Keratinocyte (primary cell): Measurements from ENCODE around the gene RETREG1. TPM values are rescaled to one million over a fixed set of nuclear protein-coding genes. Genes with fewer than 3 reads are reported as not detected.

ENCODE experiments used
- DNase-seq: peaks from one replicate; pipeline ENCODE4 v3.0.0-alpha.2; 2011; ENCODE audit warnings: low read depth, missing footprints, low spot score
- FAIRE-seq: peaks from 2 replicates; lab custom pipeline; 2011; peaks lifted over from hg19 to GRCh38; lab: Jason Lieb, UNC
- H2AFZ ChIP-seq: 2 replicates; pipeline ENCODE4 v1.6.0; 2012; ENCODE audit warnings: low read length, control low read depth, inconsistent platforms; ENCODE audit not compliant: control insufficient read depth
- H3K27ac ChIP-seq: 2 replicates; pipeline ENCODE4 v1.5.1; 2011; ENCODE audit warnings: low read length; ENCODE audit not compliant: control insufficient read depth, insufficient read depth
- H3K27me3 ChIP-seq: 3 replicates; pipeline ENCODE4 v1.6.0; 2011; ENCODE audit warnings: low read length; ENCODE audit not compliant: control insufficient read depth, insufficient read depth; ENCODE audit errors: extremely low read depth
- H3K36me3 ChIP-seq, 2 experiments: 2 replicates in 1 of 2; 3 replicates in 1 of 2; pipeline ENCODE4 v1.5.1; 2011; ENCODE audit warnings: low read length in 2 of 2, mild to moderate bottlenecking in 1 of 2; ENCODE audit not compliant: control insufficient read depth in 2 of 2, insufficient read depth in 2 of 2; ENCODE audit errors: extremely low read depth in 1 of 2
- H3K4me1 ChIP-seq: 3 replicates; pipeline ENCODE4 v1.5.1; 2011; ENCODE audit warnings: low read length; ENCODE audit not compliant: control insufficient read depth, insufficient read depth; ENCODE audit errors: extremely low read depth
- H3K4me2 ChIP-seq: 3 replicates; pipeline ENCODE4 v1.6.0; 2011; ENCODE audit warnings: low read depth, low read length; ENCODE audit not compliant: control insufficient read depth, insufficient read depth; ENCODE audit errors: extremely low read depth
- H3K4me3 ChIP-seq, 3 experiments: fragments of 200-600 bp in 1 of 3; sonication (generic) in 1 of 3; 2 replicates in 2 of 3; 3 replicates in 1 of 3; pipeline ENCODE4 v1.5.1; 2011 to 2016; ENCODE audit warnings: low read length in 3 of 3, mild to moderate bottlenecking in 3 of 3, control low read depth in 2 of 3, inconsistent platforms in 1 of 3, low read depth in 1 of 3, mixed read lengths in 1 of 3, mixed run types in 1 of 3, moderate library complexity in 1 of 3; ENCODE audit not compliant: control insufficient read depth in 2 of 3, insufficient read depth in 2 of 3; ENCODE audit errors: extremely low read depth in 1 of 3
- H3K79me2 ChIP-seq: 2 replicates; pipeline ENCODE4 v1.6.0; 2012; ENCODE audit warnings: low read length; ENCODE audit not compliant: control insufficient read depth, insufficient read depth
- H3K9ac ChIP-seq: 3 replicates; pipeline ENCODE4 v1.6.0; 2011; ENCODE audit warnings: low read length; ENCODE audit not compliant: control insufficient read depth, insufficient read depth; ENCODE audit errors: extremely low read depth
- H3K9me1 ChIP-seq: 3 replicates; pipeline ENCODE4 v1.6.0; 2011; ENCODE audit warnings: low read length; ENCODE audit not compliant: control insufficient read depth, insufficient read depth; ENCODE audit errors: extremely low read depth
- H3K9me3 ChIP-seq: 2 replicates; pipeline ENCODE4 v1.5.1; 2012; ENCODE audit warnings: low read depth, low read length; ENCODE audit not compliant: control insufficient read depth
- H4K20me1 ChIP-seq: 3 replicates; pipeline ENCODE4 v1.6.0; 2011; ENCODE audit warnings: low read length; ENCODE audit not compliant: control insufficient read depth, insufficient read depth; ENCODE audit errors: extremely low read depth
- CTCF ChIP-seq, 3 experiments: IDR thresholded peaks in 1 of 3; conservative IDR thresholded peaks in 1 of 3; optimal IDR thresholded peaks in 1 of 3; 2 replicates in 2 of 3; 3 replicates in 1 of 3; pipeline versions ENCODE3 to v1.5.1; 2011; ENCODE audit warnings: low read length in 3 of 3, mild to moderate bottlenecking in 3 of 3, moderate library complexity in 2 of 3, control low read depth in 1 of 3, inconsistent platforms in 1 of 3; ENCODE audit not compliant: insufficient read depth in 2 of 3; ENCODE audit errors: extremely low read depth in 1 of 3
- EZH2 ChIP-seq: IDR thresholded peaks from one replicate; pipeline ENCODE4 v1.6.1; 2012; ENCODE audit warnings: inconsistent platforms, mild to moderate bottlenecking, low read length, moderate library complexity
- dilution Hi-C: fragments of 300-500 bp; cut with MboI; formaldehyde crosslinking; loops from one replicate; pipeline ENCODE4 v1.7.0; 2020; ENCODE audit warnings: low sequenced_read_pairs; ENCODE audit not compliant: extremely low pct_ligation_motif_present
- polyA plus RNA-seq, 5 experiments: library from polyadenylated mRNA; depleted of rRNA in 3 of 5; stranded (reverse) in 3 of 5; stranded (forward) in 1 of 5; unstranded in 1 of 5; fragments of >200 nt; gene quantifications; 1 replicate in 1 of 5; 2 replicates in 3 of 5; 3 replicates in 1 of 5; pipeline versions ENCODE4 v1.2.1 to v1.2.3, GENCODE V29; 2011 to 2012; ENCODE audit warnings: missing spikeins in 2 of 5, low read depth in 1 of 5, low replicate concordance in 1 of 5

Gene RETREG1
- polyA plus RNA-seq, 1 donor (not counting 4 experiments of a cell fraction or from before 2014, with no cell fraction given): 7.4 TPM

GRCh38 chr5:16588434-16589214 is 28.2 kb downstream of the RETREG1 start:
- Histone ChIP-seq H3K27ac (no peak overlapping the region), H4K20me1 (no peaks in the 10 kb centered on the region), H3K36me3 (no peaks in the 10 kb centered on the region), H3K4me2 (no peak overlapping the region), H3K27me3 (no peaks in the 10 kb centered on the region), H3K9me3 (no peaks in the 10 kb centered on the region), H3K9ac (no peak overlapping the region), H3K79me2 (no peaks in the 10 kb centered on the region), H3K4me3 (no peak overlapping the region), H3K4me1 (no peaks in the 10 kb centered on the region), H3K9me1 (no peaks in the 10 kb centered on the region), H2AFZ (no peak overlapping the region)
- TF ChIP-seq EZH2 (no peak), CTCF (optimal IDR thresholded peaks at IDR 0.05 in 1 of 3, IDR thresholded peaks at IDR 0.05 in 1 of 3, conservative IDR thresholded peaks at IDR 0.05 in 1 of 3; ENCODE audit: extremely low read depth in 1 of 3, insufficient read depth in 2 of 3, low read length in 3 of 3) (no peak)
- DNase-seq (no peak), FAIRE-seq (no peak)
- dilution Hi-C loops: no loop called here

- no peaks in the 10 kb centered on the region for H3K36me3 ChIP-seq
- FAIRE-seq (no peak), DNase-seq (no peak)
- H3K9me1 ChIP-seq: no peaks in the 10 kb centered on the region
- no peaks in the 10 kb centered on the region for H3K9me3 ChIP-seq
- no peak overlapping the region for H2AFZ ChIP-seq
- H4K20me1 ChIP-seq: no peaks in the 10 kb centered on the region
- H3K4me3 ChIP-seq: no peak overlapping the region
- no peaks in the 10 kb centered on the region for H3K79me2 ChIP-seq
- no peak for TF ChIP-seq CTCF (optimal IDR thresholded peaks at IDR 0.05 in 1 of 3, IDR thresholded peaks at IDR 0.05 in 1 of 3, conservative IDR thresholded peaks at IDR 0.05 in 1 of 3; ENCODE audit: extremely low read depth in 1 of 3, insufficient read depth in 2 of 3, low read length in 3 of 3)
- TF ChIP-seq EZH2: no peak
- H3K4me1 ChIP-seq: peaks cover 5% of the 10 kb centered on the region
- H3K4me2 ChIP-seq: no peak overlapping the region
- no peak overlapping the region for H3K9ac ChIP-seq
- H3K27me3 ChIP-seq: no peaks in the 10 kb centered on the region
- dilution Hi-C loops: no loop called here
- no peak overlapping the region for H3K27ac ChIP-seq
Observed at GRCh38 chr5:16586556-16586955, 30.2 kb downstream of the RETREG1 start.
